NT2/D1 (cell line): ENCODE measurements around the gene RIC8A.
"Not testable (repeated sequence)": the region's sequence is repeated elsewhere in the genome, so short reads cannot be mapped to it uniquely, and the experiment has no call there.

Source experiments
- DNase-seq: peaks from one replicate; pipeline ENCODE4 v3.0.0-alpha.2; 2011; ENCODE audit warnings: low read depth, low spot score
- H3K27me3 ChIP-seq: 2 replicates; pipeline ENCODE4 v1.6.0; 2011; ENCODE audit warnings: mild to moderate bottlenecking; ENCODE audit not compliant: insufficient read length, insufficient read depth
- H3K36me3 ChIP-seq: 2 replicates; pipeline ENCODE4 v1.6.1; 2011; ENCODE audit warnings: mild to moderate bottlenecking, low read length, mixed read lengths; ENCODE audit not compliant: insufficient read depth, insufficient read length
- H3K4me1 ChIP-seq: 2 replicates; pipeline ENCODE4 v1.5.1; 2011; ENCODE audit not compliant: insufficient read depth, insufficient read length
- H3K4me3 ChIP-seq: 2 replicates; pipeline ENCODE4 v1.5.1; 2011; ENCODE audit warnings: low read depth; ENCODE audit not compliant: insufficient read length
- H3K9ac ChIP-seq: 2 replicates; pipeline ENCODE4 v1.6.0; 2011; ENCODE audit warnings: low read depth; ENCODE audit not compliant: insufficient read length
- H3K9me3 ChIP-seq: 2 replicates; pipeline ENCODE4 v1.5.1; 2011; ENCODE audit warnings: mild to moderate bottlenecking, low read length; ENCODE audit not compliant: insufficient read depth
- SUZ12 ChIP-seq: IDR thresholded peaks from 2 replicates; pipeline ENCODE4 v1.6.1; 2011; ENCODE audit not compliant: insufficient read length, insufficient read depth; ENCODE audit errors: extremely low read depth
- YY1 ChIP-seq: IDR thresholded peaks from 2 replicates; pipeline ENCODE4 v1.6.1; 2011; ENCODE audit not compliant: insufficient read length, insufficient read depth
- ZNF274 ChIP-seq: IDR thresholded peaks from 2 replicates; pipeline ENCODE4 v1.6.1; 2011; ENCODE audit warnings: mild to moderate bottlenecking, low read depth, low read length

Gene RIC8A

GRCh38 chr11:207208-207862 lies at the start of gene RIC8A, which contains the start of gene BET1L:
Gene RIC8A, plus strand, starts transcription at chr11:207708. Its CDS starts 1,147 bp downstream, at chr11:208855.
Gene BET1L, minus strand, starts transcription at chr11:207399. Its CDS starts 78 bp downstream, at chr11:207321.
- DNase-seq: peak; percentile 93
- no peaks in the 10 kb centered on the region for H3K9me3 ChIP-seq
- TF ChIP-seq SUZ12: no peak
- no peak for TF ChIP-seq YY1
- TF ChIP-seq ZNF274: no peak
- H3K4me1 ChIP-seq: peaks cover 27% of the 10 kb centered on the region
- H3K4me3 ChIP-seq: peak within 1 kb of the TSS; percentile 85
- H3K36me3 ChIP-seq: peaks cover 71% of the 10 kb centered on the region
- H3K9ac ChIP-seq: peak within 1 kb of the TSS; percentile 93
- no peaks in the 10 kb centered on the region for H3K27me3 ChIP-seq

- not testable (repeated sequence) for DNase-seq, H3K4me3 ChIP-seq, H3K4me1 ChIP-seq
Observed at GRCh38 chr11:180242-180641, 27.3 kb upstream of the RIC8A start.

GRCh38 chr11:189200-189783 lies 18.2 kb upstream of the RIC8A start:
- not testable (repeated sequence) for DNase-seq, H3K9ac ChIP-seq, H3K4me3 ChIP-seq

More at GRCh38 chr11:180242-180641, 27.3 kb upstream of the RIC8A start:
- not testable (repeated sequence) for H3K27me3 ChIP-seq, H3K9me3 ChIP-seq, H3K9ac ChIP-seq, H3K36me3 ChIP-seq

GRCh38 chr11:189843-190311 lies 17.6 kb upstream of the RIC8A start:
- H3K4me1 ChIP-seq, DNase-seq, H3K4me3 ChIP-seq, H3K9ac ChIP-seq, H3K9me3 ChIP-seq, H3K36me3 ChIP-seq, H3K27me3 ChIP-seq: not testable (repeated sequence)

More at GRCh38 chr11:189200-189783, 18.2 kb upstream of the RIC8A start:
- not testable (repeated sequence) for H3K36me3 ChIP-seq, H3K9me3 ChIP-seq, H3K4me1 ChIP-seq, H3K27me3 ChIP-seq

GRCh38 chr11:190546-190945 lies 17.0 kb upstream of the RIC8A start:
- H3K9me3 ChIP-seq, H3K27me3 ChIP-seq, H3K4me3 ChIP-seq, H3K36me3 ChIP-seq, H3K4me1 ChIP-seq, DNase-seq, H3K9ac ChIP-seq: not testable (repeated sequence)

- not testable (repeated sequence) for H3K4me3 ChIP-seq, H3K36me3 ChIP-seq, DNase-seq, H3K9me3 ChIP-seq, H3K9ac ChIP-seq, H3K4me1 ChIP-seq, H3K27me3 ChIP-seq
Observed at GRCh38 chr11:191490-192478, 15.7 kb upstream of the RIC8A start.

GRCh38 chr11:192674-193128 lies 14.8 kb upstream of the RIC8A start, which contains the start of gene SCGB1C1:
Gene SCGB1C1, plus strand, starts transcription at chr11:193078. Its CDS starts 22 bp downstream, at chr11:193100.
- not testable (repeated sequence) for H3K9ac ChIP-seq, H3K4me1 ChIP-seq, DNase-seq, H3K27me3 ChIP-seq, H3K4me3 ChIP-seq, H3K9me3 ChIP-seq, H3K36me3 ChIP-seq

GRCh38 chr11:193481-193880 lies 14.0 kb upstream of the RIC8A start:
- H3K9ac ChIP-seq, H3K9me3 ChIP-seq, H3K36me3 ChIP-seq, H3K27me3 ChIP-seq, H3K4me3 ChIP-seq, H3K4me1 ChIP-seq, DNase-seq: not testable (repeated sequence)
